D721Med (cell line): Measurements from ENCODE around the gene ACER3.

Experiments
- DNase-seq: peaks from one replicate; pipeline ENCODE4 v3.0.0; 2011; ENCODE audit warnings: low spot score; ENCODE audit not compliant: insufficient read length
- FAIRE-seq: peaks from 2 replicates; lab custom pipeline; 2011; peaks lifted over from hg19 to GRCh38; lab: Jason Lieb, UNC
- CTCF ChIP-seq: IDR thresholded peaks from 2 replicates; pipeline ENCODE4 v1.5.1; 2012; ENCODE audit warnings: mild to moderate bottlenecking, control low read depth; ENCODE audit not compliant: insufficient read depth; ENCODE audit errors: missing control alignments

The ACER3 gene

GRCh38 chr11:77072851-77073327 is 212.2 kb downstream of the ACER3 start:
- TF ChIP-seq CTCF, result no peak
- DNase-seq, result no peak
- no peak for FAIRE-seq

GRCh38 chr11:77073328-77074001 is 212.7 kb downstream of the ACER3 start:
- TF ChIP-seq CTCF, result no peak
- FAIRE-seq, result no peak
- DNase-seq, result peak; percentile 18

- DNase-seq (no peak), FAIRE-seq (no peak)
- TF ChIP-seq CTCF, result no peak
Observed at GRCh38 chr11:77074205-77074604, 213.5 kb downstream of the ACER3 start.

- no peak for FAIRE-seq
- no peak for TF ChIP-seq CTCF
- DNase-seq, result no peak
Observed at GRCh38 chr11:77074626-77075221, 214.0 kb downstream of the ACER3 start.

- no peak for DNase-seq
- no peak for FAIRE-seq
- no peak for TF ChIP-seq CTCF
Observed at GRCh38 chr11:77075425-77075905, 214.7 kb downstream of the ACER3 start.
